ENCODE data around the gene ADAMTS20.

Gene ADAMTS20

GRCh38 chr12:43318021-43318420 lies 234.0 kb downstream of the ADAMTS20 start:
- DNase-seq (ENCODE audit: insufficient read length, low spot score), result no peak
- no peak for TF ChIP-seq CTCF (IDR thresholded peaks at IDR 0.05; ENCODE audit: insufficient read depth, missing control alignments)
- FAIRE-seq, result peak; percentile 25

- DNase-seq (ENCODE audit: insufficient read length, low spot score) (no peak), FAIRE-seq (no peak)
- no peak for TF ChIP-seq CTCF (IDR thresholded peaks at IDR 0.05; ENCODE audit: insufficient read depth, missing control alignments)
These were observed 234.8 kb downstream of the ADAMTS20 start for GRCh38 chr12:43317156-43317555.

GRCh38 chr12:43316520-43316919 lies 235.5 kb downstream of the ADAMTS20 start:
- no peak for DNase-seq (ENCODE audit: insufficient read length, low spot score)
- no peak for TF ChIP-seq CTCF (IDR thresholded peaks at IDR 0.05; ENCODE audit: insufficient read depth, missing control alignments)
- FAIRE-seq, result no peak

- no peak for TF ChIP-seq CTCF (IDR thresholded peaks at IDR 0.05; ENCODE audit: insufficient read depth, missing control alignments)
- FAIRE-seq (no peak), DNase-seq (ENCODE audit: insufficient read length, low spot score) (no peak)
These were observed 236.0 kb downstream of the ADAMTS20 start for GRCh38 chr12:43315961-43316360.

GRCh38 chr12:43312991-43313505 lies 239.0 kb downstream of the ADAMTS20 start:
- FAIRE-seq, result no peak
- no peak for DNase-seq (ENCODE audit: insufficient read length, low spot score)
- no peak for TF ChIP-seq CTCF (IDR thresholded peaks at IDR 0.05; ENCODE audit: insufficient read depth, missing control alignments)

- DNase-seq (ENCODE audit: insufficient read length, low spot score), result no peak
- no peak for TF ChIP-seq CTCF (IDR thresholded peaks at IDR 0.05; ENCODE audit: insufficient read depth, missing control alignments)
- FAIRE-seq, result no peak
These were observed 241.4 kb downstream of the ADAMTS20 start for GRCh38 chr12:43310596-43310995.

- no peak for DNase-seq (ENCODE audit: insufficient read length, low spot score)
- FAIRE-seq, result no peak
- no peak for TF ChIP-seq CTCF (IDR thresholded peaks at IDR 0.05; ENCODE audit: insufficient read depth, missing control alignments)
These were observed 242.0 kb downstream of the ADAMTS20 start for GRCh38 chr12:43309959-43310358.

All from D721Med (cell line).